ENCODE measurements around the gene PCGF3. TPM values are rescaled to one million over a fixed set of nuclear protein-coding genes. Genes with fewer than 3 reads are reported as not detected.
A peak's percentile ranks its signal among the peaks of the same experiment; 100 is the strongest.

The PCGF3 gene, protein sequence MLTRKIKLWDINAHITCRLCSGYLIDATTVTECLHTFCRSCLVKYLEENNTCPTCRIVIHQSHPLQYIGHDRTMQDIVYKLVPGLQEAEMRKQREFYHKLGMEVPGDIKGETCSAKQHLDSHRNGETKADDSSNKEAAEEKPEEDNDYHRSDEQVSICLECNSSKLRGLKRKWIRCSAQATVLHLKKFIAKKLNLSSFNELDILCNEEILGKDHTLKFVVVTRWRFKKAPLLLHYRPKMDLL
- 45.4 TPM for polyA plus RNA-seq (2012; ENCODE audit: insufficient read depth, insufficient read length, low read depth)

- Histone ChIP-seq H3K9me3 (no peaks in the 10 kb centered on the region), H3K4me3 (ENCODE audit: low read depth, low read length) (peak within 1 kb of the TSS; percentile 87), H3K27me3 (no peaks in the 10 kb centered on the region), H3K4me1 (no peaks in the 10 kb centered on the region), H3K36me3 (peaks cover 5% of the 10 kb centered on the region; the same call in 1 of the 2 replicates)
- DNase-seq = peak; percentile 99
- TF ChIP-seq CTCF (IDR thresholded peaks at IDR 0.05; ENCODE audit: low read depth, low read length) = no peak
These were observed at the start of gene PCGF3 for GRCh38 chr4:705278-706082. PCGF3 (plus strand) TSS chr4:705832; CDS start chr4:733681, 27,849 bp downstream.

DNA sequence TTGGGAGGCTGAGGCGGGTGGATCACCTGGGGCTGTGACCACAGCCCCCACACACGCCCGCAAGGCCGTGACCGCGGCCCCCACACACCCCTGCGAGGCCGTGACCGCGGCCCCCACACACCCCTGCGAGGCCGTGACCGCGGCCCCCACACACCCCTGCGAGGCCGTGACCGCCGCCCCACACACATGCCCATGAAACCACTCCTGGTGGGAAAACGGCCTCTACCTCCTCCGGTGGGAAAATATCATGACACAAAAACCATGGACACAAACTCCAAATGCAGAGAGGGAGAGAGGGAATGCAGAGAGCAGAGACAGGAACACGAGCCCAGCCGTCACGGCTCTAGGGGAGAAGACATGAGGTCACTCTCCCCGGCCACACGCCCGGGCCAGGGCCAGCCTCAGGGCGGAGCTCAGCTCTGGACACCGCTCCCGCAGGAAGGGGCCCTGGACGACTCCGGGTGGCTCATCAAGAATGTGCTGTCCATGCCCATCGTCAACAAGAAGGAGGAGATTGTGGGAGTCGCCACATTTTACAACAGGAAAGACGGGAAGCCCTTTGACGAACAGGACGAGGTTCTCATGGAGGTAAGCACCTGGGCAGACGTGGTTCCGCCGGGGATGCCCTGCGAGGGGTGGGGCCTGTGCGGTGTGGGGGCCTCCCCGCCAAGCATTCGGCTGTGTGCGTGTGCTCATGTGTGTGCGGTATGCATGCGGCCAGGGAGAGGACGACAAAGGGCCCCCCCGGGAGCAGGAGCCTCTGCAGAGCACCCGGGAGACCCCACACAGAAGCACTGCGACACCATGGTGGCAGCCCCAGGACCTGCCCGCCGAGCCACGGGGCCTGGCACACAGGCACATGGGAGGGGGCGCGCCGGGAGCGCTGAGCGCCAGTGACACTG is 48.9 kb upstream of the PCGF3 start:
- no peak for DNase-seq
- Histone ChIP-seq H3K27me3 (peaks cover 2% of the 10 kb centered on the region), H3K4me3 (ENCODE audit: low read depth, low read length) (no peak overlapping the region)

GRCh38 chr4:657338-657833 is 48.2 kb upstream of the PCGF3 start:
- DNase-seq = no peak
- TF ChIP-seq CTCF (IDR thresholded peaks at IDR 0.05; ENCODE audit: low read depth, low read length) = no peak
- Histone ChIP-seq H3K9me3 (no peaks in the 10 kb centered on the region; the same call in 1 of the 2 replicates), H3K36me3 (no peaks in the 10 kb centered on the region), H3K27me3 (no peaks in the 10 kb centered on the region), H3K4me3 (ENCODE audit: low read depth, low read length) (no peak overlapping the region), H3K4me1 (no peaks in the 10 kb centered on the region)

More for the DNA sequence above, 48.9 kb upstream of the PCGF3 start:
- no peak for TF ChIP-seq CTCF (IDR thresholded peaks at IDR 0.05; ENCODE audit: low read depth, low read length)
- H3K36me3 ChIP-seq = no peaks in the 10 kb centered on the region
- H3K4me1 ChIP-seq = no peaks in the 10 kb centered on the region
- no peaks in the 10 kb centered on the region; the same call in 1 of the 2 replicates for H3K9me3 ChIP-seq

DNA sequence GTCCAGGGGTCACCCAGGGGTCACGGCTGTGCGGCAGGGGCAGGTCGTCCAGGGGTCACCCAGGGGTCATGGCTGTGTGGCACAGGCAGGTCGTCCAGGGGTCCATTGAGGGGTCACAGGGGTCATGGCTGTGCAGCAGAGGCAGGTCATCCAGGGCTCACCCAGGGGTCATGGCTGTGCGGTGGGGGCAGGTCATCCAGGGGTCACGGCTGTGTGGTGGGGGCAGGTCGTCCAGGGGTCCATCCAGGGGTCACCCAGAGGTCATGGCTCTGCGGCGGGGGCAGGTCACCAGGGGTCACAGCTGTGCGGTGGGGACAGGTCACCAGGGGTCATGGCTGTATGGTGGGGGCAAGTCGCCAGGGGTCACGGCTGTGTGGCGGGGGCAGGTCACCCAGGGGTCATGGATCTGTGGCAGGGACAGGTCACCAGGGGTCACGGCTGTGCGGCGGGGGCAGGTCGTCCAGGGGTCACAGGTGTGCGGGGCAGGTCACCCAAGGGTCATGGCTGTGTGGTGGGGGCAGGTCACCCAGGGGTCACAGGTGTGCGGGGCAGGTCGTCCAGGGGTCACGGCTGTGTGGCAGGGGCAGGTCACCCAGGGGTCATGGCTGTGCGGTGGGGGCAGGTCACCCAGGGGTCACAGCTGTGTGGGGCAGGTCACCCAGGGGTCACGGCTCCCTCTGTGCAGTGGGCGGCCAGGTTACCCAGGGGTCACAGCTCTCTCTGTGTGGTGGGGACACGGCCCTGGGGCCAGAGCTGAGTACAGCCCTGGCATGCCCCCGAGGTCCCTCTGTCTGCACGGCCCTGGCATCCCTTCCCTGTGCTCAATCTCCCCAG is 47.6 kb upstream of the PCGF3 start:
- Histone ChIP-seq H3K36me3 (no peaks in the 10 kb centered on the region), H3K9me3 (no peaks in the 10 kb centered on the region; the same call in 1 of the 2 replicates), H3K4me1 (no peaks in the 10 kb centered on the region), H3K27me3 (no peaks in the 10 kb centered on the region), H3K4me3 (ENCODE audit: low read depth, low read length) (no peak overlapping the region)
- no peak for TF ChIP-seq CTCF (IDR thresholded peaks at IDR 0.05; ENCODE audit: low read depth, low read length)
- DNase-seq = no peak

Measured in BE2C (cell line).